ENCODE measurements around the gene PFAS.
A peak's percentile ranks its signal among the peaks of the same experiment; 100 is the strongest.
"Not testable (repeated sequence)": the region's sequence is repeated elsewhere in the genome, so short reads cannot be mapped to it uniquely, and the experiment has no call there.

The PFAS gene, protein sequence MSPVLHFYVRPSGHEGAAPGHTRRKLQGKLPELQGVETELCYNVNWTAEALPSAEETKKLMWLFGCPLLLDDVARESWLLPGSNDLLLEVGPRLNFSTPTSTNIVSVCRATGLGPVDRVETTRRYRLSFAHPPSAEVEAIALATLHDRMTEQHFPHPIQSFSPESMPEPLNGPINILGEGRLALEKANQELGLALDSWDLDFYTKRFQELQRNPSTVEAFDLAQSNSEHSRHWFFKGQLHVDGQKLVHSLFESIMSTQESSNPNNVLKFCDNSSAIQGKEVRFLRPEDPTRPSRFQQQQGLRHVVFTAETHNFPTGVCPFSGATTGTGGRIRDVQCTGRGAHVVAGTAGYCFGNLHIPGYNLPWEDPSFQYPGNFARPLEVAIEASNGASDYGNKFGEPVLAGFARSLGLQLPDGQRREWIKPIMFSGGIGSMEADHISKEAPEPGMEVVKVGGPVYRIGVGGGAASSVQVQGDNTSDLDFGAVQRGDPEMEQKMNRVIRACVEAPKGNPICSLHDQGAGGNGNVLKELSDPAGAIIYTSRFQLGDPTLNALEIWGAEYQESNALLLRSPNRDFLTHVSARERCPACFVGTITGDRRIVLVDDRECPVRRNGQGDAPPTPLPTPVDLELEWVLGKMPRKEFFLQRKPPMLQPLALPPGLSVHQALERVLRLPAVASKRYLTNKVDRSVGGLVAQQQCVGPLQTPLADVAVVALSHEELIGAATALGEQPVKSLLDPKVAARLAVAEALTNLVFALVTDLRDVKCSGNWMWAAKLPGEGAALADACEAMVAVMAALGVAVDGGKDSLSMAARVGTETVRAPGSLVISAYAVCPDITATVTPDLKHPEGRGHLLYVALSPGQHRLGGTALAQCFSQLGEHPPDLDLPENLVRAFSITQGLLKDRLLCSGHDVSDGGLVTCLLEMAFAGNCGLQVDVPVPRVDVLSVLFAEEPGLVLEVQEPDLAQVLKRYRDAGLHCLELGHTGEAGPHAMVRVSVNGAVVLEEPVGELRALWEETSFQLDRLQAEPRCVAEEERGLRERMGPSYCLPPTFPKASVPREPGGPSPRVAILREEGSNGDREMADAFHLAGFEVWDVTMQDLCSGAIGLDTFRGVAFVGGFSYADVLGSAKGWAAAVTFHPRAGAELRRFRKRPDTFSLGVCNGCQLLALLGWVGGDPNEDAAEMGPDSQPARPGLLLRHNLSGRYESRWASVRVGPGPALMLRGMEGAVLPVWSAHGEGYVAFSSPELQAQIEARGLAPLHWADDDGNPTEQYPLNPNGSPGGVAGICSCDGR (N-terminal part only)

DNA sequence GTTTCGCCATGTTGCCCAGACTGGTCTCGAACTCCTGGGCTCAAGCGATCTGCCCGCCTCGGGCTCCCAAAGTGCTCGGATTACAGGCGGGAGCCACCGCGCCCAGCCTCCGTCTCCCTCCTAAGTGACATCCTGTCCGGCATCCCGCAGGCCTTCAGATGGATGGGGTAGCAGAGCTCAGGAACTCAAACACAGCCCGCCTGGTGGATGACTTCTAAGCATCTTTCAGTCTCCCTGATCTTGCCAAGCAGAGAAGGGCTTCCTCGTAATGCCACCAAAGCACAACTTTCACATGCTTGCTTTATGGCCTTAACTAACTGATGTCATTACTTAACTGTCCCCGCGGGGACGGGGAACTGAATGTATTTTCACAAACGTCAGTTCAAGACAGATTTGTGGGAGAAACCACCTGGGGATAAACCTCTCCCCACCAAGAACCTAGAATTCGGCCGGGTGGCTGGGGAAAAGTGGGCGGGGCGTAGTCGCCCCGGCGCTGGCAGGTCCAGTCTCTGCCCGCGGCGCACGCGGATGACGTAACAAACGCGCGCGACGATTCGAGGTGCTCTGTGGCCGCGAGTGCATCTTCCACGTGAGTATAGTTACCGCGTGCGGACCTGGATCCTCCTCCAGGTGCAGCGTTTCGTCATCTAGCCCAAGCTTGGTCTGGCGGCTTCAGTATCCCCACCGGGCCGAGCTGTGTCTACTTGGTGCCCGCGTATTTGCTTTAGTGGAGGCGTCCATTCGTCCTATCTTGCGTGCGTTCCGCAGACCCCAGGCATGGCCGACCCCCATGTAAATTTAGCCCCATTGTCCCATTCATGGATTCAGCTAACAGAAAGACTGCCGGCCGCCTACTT, at the start of gene PFAS:
Gene PFAS, plus strand, starts transcription at position 539 of the 857 bp plus-strand sequence. CDS start 4,649 bp downstream, outside the sequence.
- peak; percentile 99 for DNase-seq

DNA sequence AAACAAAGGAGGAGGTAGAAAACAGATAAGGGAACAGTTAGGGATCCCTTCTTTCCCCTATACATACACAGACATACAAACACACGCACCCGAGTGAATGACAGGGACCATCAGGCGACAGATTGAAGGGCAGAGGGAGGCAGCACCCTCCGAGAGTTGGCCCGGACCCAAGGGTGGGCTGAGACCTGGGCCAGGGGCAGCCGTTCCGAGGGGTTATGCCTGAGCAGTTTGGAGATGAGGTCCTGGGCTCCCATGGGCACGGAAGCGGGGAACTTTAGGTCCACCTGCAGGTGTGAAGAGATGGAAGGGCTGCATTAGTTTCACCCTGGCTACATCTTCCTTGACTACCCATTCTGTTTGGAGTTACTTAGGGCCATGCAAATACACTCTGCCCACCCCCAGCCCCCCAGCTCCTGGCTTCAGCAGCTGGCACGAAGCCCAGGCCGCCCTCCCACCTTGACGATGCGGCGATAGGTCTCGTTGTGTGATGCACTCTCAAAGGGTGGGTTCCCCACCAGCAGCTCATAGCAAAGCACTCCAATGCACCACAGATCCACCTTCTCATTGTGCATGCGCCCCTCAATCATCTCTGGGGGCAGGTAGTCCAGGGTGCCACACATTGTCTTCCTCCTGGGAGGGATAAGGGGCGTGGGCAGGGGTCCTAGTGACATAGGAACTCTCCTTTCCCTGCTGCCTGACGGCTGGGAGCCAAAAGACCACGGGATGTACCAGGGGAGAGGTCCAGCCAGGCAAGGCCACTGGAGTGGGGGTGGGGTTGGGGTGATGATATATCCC, 44.1 kb upstream of the PFAS start:
- no peak for DNase-seq

DNA sequence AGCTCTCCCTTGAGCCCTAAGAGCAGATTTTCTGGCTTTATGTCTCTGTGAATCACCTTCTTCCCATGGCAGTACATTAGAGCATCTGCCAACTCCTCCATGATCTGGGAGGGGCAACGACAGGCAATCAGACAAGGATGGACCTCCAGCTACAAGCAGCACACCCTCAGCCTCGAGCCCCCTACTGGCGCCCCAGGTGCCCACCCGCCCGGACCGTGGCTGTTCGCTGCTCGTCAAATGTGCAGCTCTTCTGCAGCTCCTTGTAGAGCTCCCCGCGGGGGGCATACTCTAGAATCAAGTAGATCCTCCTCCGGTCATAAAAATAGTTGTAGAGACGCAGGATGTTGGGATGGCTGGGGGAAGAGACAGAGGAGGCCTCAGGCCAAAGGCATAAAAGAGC, 42.6 kb upstream of the PFAS start:
- DNase-seq, result no peak

DNA sequence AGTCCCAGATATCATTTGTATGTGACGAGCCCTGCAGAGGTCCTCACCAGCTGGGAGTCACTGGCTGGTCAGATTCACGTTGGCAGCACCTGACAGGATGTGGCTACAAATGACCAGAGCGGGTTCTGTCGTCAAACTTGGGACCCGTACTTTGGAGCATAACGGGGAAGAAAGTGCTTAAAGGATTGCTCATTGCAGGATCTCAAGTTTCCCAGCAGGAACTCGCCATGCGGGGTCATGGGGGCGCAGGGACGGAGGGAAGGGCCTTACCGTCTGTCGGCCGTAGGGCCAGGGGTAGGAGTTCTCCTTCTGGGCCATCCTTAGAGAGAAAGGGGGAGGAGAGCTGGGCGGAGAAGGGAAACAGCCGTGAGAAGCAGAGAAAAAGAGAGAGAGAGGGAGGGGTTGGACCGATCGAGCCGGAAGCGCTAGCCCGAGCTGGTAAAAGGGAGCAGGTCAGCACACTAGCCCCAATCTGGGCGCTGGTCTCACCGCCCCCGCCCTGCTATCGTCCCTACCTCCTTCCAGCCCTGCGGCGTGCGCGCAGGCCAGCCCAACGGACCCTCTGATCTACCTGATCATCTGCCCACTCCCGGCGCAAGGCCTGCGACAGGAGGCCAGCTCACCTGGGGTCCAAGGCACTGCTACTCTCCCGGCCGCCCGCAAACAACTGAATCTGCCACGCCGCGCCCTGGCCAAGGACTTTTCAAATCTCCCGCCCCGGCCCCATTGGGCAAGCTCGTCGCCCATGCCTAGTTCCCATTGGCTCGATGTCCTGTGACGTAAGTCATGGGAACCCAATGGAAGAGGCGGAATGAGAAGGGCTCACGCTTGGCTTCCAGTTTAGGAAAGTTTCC, 39.0 kb upstream of the PFAS start, which contains the start of gene AURKB:
Gene AURKB, minus strand, starts transcription at position 669 of the 854 bp plus-strand sequence. Its CDS starts 351 bp downstream, at position 318.
- DNase-seq, result peak; percentile 88

DNA sequence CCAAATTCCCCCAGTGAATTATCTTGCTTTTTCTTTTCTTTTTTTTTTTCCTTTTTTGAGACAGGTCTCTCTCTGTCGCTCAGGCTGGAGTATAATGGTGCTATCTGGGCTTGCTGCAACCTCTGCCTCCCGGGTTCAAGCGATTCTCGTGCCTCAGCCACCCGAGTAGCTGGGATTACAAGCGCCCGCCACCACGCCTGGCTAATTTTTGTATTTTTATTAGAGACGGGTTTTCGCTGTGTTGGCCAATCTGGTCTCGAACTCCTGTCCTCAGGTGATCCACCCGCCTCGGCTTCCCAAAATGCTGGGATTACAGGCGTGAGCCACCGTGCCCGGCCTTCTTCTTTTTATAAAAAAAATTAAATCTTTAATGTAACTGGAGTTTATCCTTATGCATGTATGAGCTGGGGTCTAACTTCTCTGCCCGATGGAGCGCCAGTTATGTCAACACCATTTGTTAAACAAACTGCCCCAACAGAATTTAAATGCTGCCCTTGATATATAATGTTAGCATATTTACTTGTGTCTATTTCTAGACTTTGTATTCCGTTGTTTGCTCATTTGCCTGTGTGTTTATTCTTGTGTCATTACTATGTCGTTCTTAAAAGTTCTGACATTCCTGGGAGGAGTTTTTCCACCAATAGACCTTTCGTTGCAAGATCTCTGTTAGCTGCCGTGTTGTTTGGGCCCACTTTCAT, 38.2 kb upstream of the PFAS start:
- no peak for DNase-seq

DNA sequence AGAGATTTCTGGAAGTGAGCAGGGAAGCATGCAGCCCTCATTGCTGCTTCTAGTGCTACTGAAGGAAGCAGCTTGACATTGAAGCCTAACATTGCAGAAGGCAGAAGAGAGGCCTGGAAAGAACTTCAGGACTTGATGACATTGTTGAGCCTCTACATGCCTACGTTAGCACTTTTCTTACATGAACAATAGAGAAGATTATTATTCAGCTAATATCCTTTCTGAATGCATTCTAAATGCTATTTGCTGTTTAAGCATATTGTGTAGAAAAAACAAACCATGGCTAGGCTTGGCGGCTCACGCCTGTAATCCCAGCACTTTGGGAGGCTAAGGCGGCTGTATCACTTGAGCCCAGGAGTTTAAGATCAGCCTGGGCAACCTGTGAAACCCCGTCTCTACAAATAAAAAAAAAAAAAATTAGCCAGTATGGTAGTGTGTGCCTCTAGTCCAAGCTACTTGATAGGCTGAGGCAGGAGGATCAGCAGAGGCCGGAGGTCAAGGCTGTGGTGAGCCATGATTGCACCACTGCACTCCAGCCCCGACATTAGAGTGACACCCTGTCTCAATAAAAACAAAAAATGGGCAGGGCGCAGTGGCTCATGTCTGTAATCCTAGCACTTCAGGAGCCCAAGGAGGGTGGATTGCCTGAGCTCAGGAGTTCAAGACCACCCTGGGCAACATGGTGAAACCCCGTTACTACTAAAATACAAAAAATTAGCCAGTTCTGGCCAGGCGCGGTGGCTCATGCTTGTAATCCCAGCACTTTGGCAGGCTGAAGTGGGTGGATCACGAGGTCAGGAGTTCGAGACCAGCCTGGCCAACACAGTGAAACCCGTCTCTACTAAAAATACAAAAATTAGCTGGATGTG, 36.5 kb upstream of the PFAS start:
- no peak for DNase-seq

DNA sequence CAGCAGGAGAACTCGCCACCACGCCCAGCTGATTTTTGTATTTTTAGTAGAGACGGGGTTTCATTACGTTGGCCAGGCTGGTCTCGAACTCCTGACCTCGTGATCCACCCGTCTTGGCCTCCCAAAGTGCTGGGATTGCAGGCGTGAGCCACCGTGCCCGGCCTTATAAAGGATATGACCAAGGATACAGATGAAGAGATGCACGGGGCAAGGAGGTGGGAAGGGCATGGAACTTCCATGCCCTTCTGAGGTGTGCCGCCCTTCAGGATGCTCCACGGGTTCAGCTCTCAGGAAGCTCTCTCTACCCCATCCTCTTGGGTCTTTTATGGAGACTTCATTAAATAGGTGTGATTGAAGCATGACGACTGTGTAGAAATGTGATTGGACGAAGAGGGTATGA, 35.1 kb upstream of the PFAS start:
- DNase-seq, result not testable (repeated sequence)

DNA sequence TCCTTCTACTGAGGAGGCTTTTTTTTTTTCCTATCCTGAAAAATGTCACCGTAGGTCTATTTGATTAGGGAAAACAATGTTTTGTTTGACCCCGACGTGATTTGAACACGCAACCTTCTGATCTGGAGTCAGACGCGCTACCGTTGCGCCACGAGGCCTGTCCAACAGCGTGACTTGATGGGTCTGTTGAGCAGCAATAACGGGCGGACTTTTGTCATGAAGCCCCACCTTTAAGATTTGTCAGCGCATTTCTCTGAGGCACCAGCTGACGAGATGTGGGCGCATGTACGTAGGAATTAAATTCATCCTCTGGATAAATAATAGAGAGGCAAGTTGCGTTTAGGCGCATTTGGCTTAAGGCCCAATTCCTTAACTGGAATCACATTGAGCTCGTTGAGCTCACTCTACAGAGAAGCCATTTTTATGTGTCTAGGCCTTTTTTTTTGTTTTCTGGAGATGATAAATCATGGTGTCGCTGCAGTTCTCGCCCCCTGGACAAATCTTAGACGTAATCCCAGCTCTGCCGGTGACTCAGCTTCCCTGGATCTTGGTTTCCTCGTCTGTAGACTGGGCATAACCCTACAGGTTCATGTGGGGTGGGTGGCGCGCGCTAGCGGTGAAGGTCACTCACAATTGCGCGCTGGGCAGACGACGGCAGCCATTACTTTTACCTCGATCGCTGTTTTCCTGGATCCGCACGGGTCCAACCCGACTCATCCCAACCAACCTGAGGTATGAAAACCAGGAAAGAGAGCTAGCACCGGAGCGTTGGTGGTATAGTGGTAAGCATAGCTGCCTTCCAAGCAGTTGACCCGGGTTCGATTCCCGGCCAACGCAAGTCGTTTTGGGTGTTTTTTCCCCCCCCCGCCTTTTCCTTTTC, 28.1 kb upstream of the PFAS start:
- peak; percentile 83 for DNase-seq

DNA sequence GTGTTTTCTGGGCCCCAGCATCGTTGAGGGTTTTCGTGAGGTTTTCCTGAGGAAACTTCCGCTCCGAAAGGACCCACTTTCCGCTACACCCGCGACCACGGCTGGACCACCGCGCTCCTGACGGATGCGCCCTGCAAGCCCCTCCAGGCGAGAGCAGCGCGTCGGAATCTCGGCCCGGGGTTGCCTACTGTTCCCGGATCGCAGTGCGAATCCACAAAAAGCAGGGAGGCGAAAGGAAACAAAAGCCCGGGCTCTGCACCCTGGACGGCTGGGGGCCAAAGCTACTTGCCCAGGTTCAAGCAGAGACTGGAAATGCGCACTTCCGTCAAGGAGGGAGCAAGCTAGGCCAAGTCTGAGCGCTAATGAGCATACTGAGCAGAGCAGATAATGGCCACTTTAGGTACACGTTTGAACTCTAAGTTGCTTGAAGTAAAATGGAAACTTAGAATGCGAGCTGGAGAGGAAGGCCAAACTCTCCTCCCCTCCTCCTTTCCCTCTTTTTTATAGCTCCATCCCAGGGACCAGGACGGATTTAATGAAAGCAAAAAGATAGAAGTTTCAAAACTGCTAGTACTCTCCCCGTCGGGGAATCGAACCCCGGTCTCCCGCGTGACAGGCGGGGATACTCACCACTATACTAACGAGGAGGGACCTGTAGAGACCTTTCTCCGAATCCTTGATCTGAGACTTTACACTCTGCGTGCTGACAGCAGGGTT, 27.3 kb upstream of the PFAS start:
- DNase-seq, result peak; percentile 85

DNA sequence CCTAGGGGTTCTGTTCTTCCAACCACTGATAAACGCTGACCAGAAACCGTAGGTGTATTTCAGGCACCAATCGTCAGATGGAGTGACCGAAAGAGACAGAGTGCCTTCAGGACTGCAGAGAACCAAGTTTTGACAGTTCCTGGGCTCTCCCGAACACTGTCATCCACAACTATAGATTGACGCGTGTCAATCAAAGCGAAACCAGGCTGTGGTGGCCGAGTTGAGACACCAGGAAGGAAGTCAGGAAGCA, 26.8 kb upstream of the PFAS start:
- no peak for DNase-seq

DNA sequence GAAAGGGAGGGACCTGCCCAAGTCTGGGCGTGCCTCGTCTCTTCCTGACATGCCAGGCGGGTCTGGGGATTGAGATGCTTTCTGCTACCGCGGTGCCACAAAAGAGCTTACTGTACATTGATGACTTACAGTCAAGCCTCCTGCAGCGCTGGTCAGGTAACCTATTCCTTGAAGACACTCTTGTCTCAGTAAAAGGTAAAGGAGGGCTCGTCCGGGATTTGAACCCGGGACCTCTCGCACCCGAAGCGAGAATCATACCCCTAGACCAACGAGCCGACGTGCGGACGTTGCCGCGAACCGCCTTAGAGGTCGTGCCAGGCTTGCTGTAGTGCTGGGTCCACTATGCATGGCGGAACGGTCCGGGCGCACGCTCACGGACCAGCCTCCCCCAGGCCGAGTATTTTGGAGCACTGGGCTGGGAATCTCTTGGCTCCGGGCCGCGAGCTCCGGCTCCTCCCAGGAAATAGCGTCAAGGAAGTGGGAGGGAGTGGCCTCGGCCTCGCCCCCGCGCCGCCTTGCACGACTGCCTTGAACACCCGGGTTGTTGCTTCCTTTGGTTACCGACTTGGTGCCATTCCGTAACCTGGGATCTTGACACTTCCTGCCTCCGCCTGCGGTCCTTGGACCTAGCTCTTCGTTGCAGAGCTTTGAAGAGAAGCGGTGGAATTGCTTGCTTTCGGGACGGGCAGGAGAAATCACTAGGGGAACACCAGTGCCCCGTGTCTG, 26.3 kb upstream of the PFAS start:
- DNase-seq, result peak; percentile 86

DNA sequence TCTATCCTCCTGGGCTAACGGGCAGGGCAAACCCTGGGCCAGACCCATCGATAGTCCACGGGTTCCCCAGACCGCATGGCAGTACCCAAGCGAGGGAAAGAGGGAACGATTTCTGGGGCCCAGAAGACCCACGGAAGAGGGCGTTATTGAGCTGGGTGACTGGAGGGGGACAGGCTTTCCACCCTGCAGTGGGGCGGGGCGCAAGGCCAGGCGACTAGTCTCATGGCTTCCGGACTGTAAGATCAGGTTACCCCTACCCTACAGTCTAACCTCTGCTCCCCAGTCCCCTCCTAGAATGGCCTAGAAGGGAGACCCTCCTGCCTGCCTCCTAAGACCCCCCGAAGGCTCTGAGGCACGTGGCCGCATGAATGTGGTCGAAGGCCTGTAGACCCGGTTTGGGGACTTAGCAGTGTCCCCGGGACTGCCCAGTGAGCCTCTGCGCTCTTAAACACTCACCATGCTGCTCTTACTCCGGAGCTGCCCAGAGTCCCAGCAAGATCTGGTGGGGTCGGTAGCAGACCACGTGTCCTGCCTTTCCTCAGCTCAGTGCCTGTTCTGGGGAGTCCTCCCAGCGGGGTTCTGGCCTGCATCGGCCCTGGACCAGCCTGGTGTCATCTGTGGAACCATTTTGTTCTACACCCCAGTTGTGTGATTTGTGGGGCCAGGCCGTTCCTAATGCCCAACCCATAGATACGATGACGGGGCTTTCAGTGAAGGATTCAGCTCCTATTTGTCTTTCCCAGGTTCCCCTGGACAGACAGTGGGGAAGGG, 25.5 kb upstream of the PFAS start:
- peak; percentile 54 for DNase-seq

DNA sequence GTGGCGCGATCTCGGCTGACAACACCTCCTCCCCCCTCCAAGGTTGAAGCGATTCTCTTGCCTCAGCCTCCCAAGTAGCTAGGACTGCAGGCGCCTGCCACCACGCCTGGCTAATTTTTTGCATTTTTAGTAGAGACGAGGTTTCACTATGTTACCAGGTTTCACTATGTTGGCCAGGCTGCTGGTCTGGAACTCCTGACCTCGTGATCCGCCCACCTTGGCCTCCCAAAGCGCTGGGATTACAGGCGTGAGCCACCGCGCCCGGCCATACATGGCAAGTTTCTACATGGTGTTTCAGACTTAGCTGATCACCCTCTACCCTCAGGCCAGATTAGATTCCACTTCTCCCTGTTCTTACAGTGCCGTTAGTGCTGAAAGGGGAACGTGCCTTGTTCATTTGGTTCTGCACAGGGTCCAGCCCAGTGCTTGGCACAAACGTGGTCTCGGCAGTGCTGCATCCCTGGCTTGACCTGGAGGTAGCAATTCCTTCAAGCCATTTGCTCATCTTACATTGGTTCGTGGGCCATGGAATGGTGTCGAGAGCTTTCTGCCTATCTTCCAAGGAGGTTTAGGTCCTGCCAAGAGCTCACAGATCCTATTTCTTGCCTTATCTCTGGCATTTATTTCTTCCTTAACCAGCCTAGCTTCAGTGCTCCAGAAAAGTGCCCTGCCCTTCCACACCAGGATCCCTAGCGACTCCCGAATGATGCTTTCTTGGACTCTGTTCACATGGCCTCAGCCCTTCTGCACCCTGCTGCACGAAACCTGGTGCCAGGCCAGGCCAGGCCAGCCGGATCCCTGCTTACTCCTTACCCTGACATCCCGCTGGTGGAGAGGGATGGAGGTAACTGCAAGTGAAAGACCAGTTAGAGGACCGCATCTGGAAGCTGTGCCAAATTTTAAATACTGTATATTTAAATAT, 23.9 kb upstream of the PFAS start:
- DNase-seq, result no peak
